ENCODE results near the gene QPCTL.
"Not testable (repeated sequence)": the region's sequence is repeated elsewhere in the genome, so short reads cannot be mapped to it uniquely, and the experiment has no call there.

QPCTL gene

DNA sequence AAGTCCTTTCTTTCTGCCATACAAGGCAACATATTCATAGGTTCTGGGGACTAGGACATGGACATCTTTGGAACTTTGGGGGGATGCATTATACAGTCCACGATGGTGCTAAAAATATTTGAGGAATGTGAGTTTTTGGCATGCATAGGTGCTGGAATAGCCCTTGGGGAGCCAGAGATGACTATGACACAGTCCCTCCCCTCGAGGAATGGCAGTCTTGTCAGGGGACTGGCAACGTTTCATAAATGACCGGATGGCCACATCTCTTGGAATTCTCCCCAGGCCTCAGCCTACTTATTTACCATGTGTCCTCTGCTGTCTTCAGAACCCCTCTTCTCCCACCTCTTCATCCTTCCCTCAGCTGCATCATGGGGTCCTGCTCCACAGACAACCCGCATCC is 54.4 kb downstream of the QPCTL start:
- POLR2A ChIA-PET (ENCODE audit: low non-redundant PET), result no interaction called here

DNA sequence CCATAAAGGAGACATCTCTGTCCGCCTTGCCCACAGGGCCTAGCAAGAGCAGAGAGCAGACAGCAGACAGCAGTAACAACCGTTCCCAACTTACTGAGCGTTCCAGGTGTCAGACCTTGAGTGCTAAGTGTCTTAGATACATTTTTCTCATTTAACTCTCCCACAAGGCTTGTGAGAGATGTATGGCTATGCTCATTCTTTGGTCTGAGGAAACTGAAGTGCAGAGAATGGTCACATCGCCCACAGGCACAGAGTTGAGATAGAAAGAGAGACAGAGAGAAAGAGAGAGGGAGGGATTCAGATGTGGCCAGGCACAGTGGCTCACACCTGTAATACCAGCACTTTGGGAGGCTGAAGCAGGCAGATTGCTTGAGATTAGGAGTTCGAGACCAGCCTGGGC is 55.0 kb downstream of the QPCTL start:
- ChIA-PET CTCF (no interaction called here), POLR2A (ENCODE audit: low non-redundant PET) (no interaction called here)
- no peak for DNase-seq (ENCODE audit: low spot score)
- peak overlapping the region; percentile 44 for H3K27ac ChIP-seq
- TF ChIP-seq, protein P1, sequence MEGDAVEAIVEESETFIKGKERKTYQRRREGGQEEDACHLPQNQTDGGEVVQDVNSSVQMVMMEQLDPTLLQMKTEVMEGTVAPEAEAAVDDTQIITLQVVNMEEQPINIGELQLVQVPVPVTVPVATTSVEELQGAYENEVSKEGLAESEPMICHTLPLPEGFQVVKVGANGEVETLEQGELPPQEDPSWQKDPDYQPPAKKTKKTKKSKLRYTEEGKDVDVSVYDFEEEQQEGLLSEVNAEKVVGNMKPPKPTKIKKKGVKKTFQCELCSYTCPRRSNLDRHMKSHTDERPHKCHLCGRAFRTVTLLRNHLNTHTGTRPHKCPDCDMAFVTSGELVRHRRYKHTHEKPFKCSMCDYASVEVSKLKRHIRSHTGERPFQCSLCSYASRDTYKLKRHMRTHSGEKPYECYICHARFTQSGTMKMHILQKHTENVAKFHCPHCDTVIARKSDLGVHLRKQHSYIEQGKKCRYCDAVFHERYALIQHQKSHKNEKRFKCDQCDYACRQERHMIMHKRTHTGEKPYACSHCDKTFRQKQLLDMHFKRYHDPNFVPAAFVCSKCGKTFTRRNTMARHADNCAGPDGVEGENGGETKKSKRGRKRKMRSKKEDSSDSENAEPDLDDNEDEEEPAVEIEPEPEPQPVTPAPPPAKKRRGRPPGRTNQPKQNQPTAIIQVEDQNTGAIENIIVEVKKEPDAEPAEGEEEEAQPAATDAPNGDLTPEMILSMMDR (conservative IDR thresholded peaks at IDR 0.05; ENCODE audit: low read depth), result no peak

More for the DNA sequence above, 54.4 kb downstream of the QPCTL start:
- TF ChIP-seq, protein P1 (conservative IDR thresholded peaks at IDR 0.05; ENCODE audit: low read depth), result no peak
- DNase-seq (ENCODE audit: low spot score), result no peak
- peak overlapping the region; percentile 44 for H3K27ac ChIP-seq
- CTCF ChIA-PET, result no interaction called here

DNA sequence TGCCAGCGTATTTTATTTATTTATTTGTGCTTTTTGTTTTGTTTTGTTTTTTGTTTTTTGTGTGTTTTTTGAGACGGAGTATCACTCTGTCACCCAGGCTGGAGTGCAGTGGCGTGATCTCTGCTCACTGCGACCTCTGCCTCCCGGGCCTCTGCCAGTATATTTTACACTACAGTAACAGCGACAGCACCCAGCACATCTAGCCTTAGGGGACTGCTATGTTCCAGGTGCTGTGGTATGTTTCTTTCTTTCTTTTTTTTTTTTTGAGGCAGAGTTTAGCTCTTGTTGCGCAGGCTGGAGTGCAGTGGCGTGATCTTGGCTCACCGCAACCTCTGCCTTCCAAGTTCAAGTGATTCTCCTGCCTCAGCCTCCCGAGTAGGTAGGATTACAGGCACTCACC is 59.0 kb downstream of the QPCTL start:
- POLR2A ChIA-PET (ENCODE audit: low non-redundant PET), result interaction anchor here (0.6 kb wide), 1 partner anchor 235 kb away, joined by 5 read pairs; no protein-coding TSS in a partner anchor

DNA sequence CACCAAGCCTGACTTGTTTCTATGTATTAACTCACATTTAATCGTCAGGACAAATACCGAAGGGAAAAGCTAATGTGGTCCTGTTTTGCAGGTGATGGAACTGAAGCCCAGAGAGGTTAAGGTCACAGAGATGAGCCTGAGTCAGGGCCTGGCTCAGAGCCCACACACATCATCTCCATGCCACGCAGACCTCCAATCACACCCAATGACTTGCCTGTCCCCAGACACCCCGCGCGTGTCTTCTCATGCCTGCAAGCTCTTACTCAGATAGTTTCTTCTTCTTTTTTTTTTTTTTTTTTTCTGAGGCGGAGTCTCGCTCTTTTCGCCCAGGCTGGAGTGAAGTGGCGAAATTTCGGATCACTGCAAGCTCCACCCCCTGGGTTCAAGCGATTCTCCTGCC is 60.2 kb downstream of the QPCTL start:
- TF ChIP-seq, protein P1 (conservative IDR thresholded peaks at IDR 0.05; ENCODE audit: low read depth), result no peak
- ChIA-PET POLR2A (ENCODE audit: low non-redundant PET) (interaction anchor here (0.6 to 0.7 kb wide), 3 partner anchors 15 to 245 kb away, joined by 3 to 10 read pairs (median 4); no protein-coding TSS in a partner anchor), CTCF (no interaction called here)
- H3K27ac ChIP-seq, result peak overlapping the region; percentile 93
- peak; percentile 78 for DNase-seq (ENCODE audit: low spot score)

More for the DNA sequence above, 59.0 kb downstream of the QPCTL start:
- CTCF ChIA-PET, result interaction anchor here (0.6 kb wide), 1 partner anchor 272 kb away, joined by 3 read pairs; no protein-coding TSS in a partner anchor
- not testable (repeated sequence) for DNase-seq (ENCODE audit: low spot score)
- H3K27ac ChIP-seq, result peak overlapping the region; percentile 93

DNA sequence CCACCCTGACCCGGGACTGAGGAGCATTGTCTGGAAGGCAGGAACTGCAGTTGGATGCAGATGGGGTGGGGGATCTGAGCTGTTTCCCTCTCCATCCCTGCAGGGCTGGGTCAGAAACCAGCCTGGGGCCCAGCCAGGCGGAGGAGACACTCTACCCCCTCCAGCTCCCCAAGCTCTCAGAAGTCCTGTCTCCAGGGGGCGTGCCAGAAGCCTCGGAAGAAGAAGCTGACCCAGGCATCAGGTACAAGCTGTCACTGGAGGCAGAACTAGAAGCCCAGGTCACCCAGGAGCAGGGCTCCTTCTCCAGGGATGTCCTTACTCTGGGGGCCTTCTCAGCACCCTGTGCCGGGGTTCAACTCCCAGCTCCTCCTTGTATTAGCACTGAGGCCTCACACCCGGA is 61.1 kb downstream of the QPCTL start:
- DNase-seq (ENCODE audit: low spot score), result no peak
- ChIA-PET CTCF (no interaction called here), POLR2A (ENCODE audit: low non-redundant PET) (no interaction called here)
- TF ChIP-seq, protein P1 (conservative IDR thresholded peaks at IDR 0.05; ENCODE audit: low read depth), result no peak
- H3K27ac ChIP-seq, result peak overlapping the region; percentile 93
